GM23338 (cell line): ENCODE measurements around the gene NUDT12. TPM values are rescaled to one million over a fixed set of nuclear protein-coding genes. Genes with fewer than 3 reads are reported as not detected.
A peak's percentile ranks its signal among the peaks of the same experiment; 100 is the strongest.

Source experiments
- ATAC-seq: fragments of 200-7000 bp; cut with Tn5 transposase; 3 replicates; pipeline ENCODE4 v1.9.1; 2020
- DNase-seq: peaks from one replicate; pipeline ENCODE4 v3.0.0-alpha.2; 2015; ENCODE audit warnings: low spot score
- H2AFZ ChIP-seq: fragments of 200-600 bp; sonication (generic); 2 replicates; pipeline ENCODE4 v1.8.0; 2016; ENCODE audit warnings: antibody characterized with exemption, mild to moderate bottlenecking, moderate library complexity
- H3F3A ChIP-seq: fragments of 200-600 bp; sonication (generic); replicated peaks from 2 replicates; pipeline ENCODE4 v1.8.0; 2017; ENCODE audit warnings: antibody characterized with exemption, mixed run types, low read depth
- H3K27ac ChIP-seq: fragments of 200-600 bp; sonication (generic); 2 replicates; pipeline ENCODE4 v1.6.1; 2016; ENCODE audit warnings: low read depth
- H3K27me3 ChIP-seq: fragments of 200-600 bp; sonication (generic); 2 replicates; pipeline ENCODE4 v1.8.0; 2016; ENCODE audit warnings: mild to moderate bottlenecking, mixed run types, moderate library complexity; ENCODE audit not compliant: insufficient read depth
- H3K36me3 ChIP-seq: fragments of 200-600 bp; sonication (generic); 2 replicates; pipeline ENCODE4 v1.8.0; 2016; ENCODE audit warnings: mild to moderate bottlenecking; ENCODE audit not compliant: insufficient read depth
- H3K4me1 ChIP-seq: fragments of 200-600 bp; sonication (generic); 2 replicates; pipeline ENCODE4 v1.8.0; 2016; ENCODE audit warnings: mild to moderate bottlenecking, moderate library complexity; ENCODE audit not compliant: insufficient read depth
- H3K4me2 ChIP-seq: fragments of 200-600 bp; sonication (generic); 2 replicates; pipeline ENCODE4 v1.7.1; 2017; ENCODE audit warnings: mixed run types
- H3K4me3 ChIP-seq: fragments of 200-600 bp; sonication (generic); 2 replicates; pipeline ENCODE4 v1.6.1; 2016; ENCODE audit warnings: mixed run types
- H3K79me2 ChIP-seq: fragments of 200-600 bp; sonication (generic); replicated peaks from 2 replicates; pipeline ENCODE4 v1.8.0; 2017; ENCODE audit warnings: mild to moderate bottlenecking; ENCODE audit not compliant: insufficient read depth
- H3K9me2 ChIP-seq: fragments of 200-600 bp; sonication (generic); 2 replicates; pipeline ENCODE4 v1.8.0; 2017; ENCODE audit not compliant: insufficient read depth
- H4K20me1 ChIP-seq: fragments of 200-600 bp; sonication (generic); replicated peaks from 2 replicates; pipeline ENCODE4 v1.8.0; 2017; ENCODE audit warnings: mild to moderate bottlenecking; ENCODE audit not compliant: insufficient read depth
- H3K27ac Mint-ChIP-seq: 2 replicates; pipeline ENCODE4 v1.8.0; 2020; ENCODE audit warnings: inconsistent platforms, mild to moderate bottlenecking, moderate library complexity, mixed read lengths
- H3K27me3 Mint-ChIP-seq: 3 replicates; pipeline ENCODE4 v1.8.0; 2022; ENCODE audit warnings: low read depth, mild to moderate bottlenecking, moderate library complexity, mixed read lengths, inconsistent platforms; ENCODE audit not compliant: insufficient read depth, poor library complexity
- H3K36me3 Mint-ChIP-seq: 3 replicates; pipeline ENCODE4 v1.8.0; 2021; ENCODE audit warnings: low read depth, mild to moderate bottlenecking, inconsistent platforms, moderate library complexity, mixed read lengths
- H3K4me1 Mint-ChIP-seq: 3 replicates; pipeline ENCODE4 v1.8.0; 2020; ENCODE audit warnings: mild to moderate bottlenecking, inconsistent platforms, mixed read lengths
- H3K4me3 Mint-ChIP-seq: 3 replicates; pipeline ENCODE4 v1.8.0; 2021; ENCODE audit warnings: moderate library complexity, mild to moderate bottlenecking, inconsistent platforms, mixed read lengths
- H3K9me3 Mint-ChIP-seq: 3 replicates; pipeline ENCODE4 v1.8.0; 2020; ENCODE audit warnings: moderate library complexity, mild to moderate bottlenecking, inconsistent platforms, mixed read lengths
- CREB1 ChIP-seq: fragments of 250-450 bp; sonication (Bioruptor Pico); IDR thresholded peaks from 2 replicates; pipeline ENCODE4 v1.5.0; 2020; ENCODE audit warnings: low read depth, mild to moderate bottlenecking, moderate library complexity
- EZH2 ChIP-seq: fragments of 200-600 bp; sonication (generic); IDR thresholded peaks from one replicate; pipeline ENCODE4 v1.8.0; 2017; ENCODE audit warnings: antibody characterized with exemption, mild to moderate bottlenecking, low read depth; ENCODE audit not compliant: unreplicated experiment
- JUNB ChIP-seq: IDR thresholded peaks from one replicate; pipeline ENCODE4 v1.6.1; 2016; ENCODE audit warnings: antibody characterized with exemption; ENCODE audit not compliant: unreplicated experiment
- NANOG ChIP-seq: IDR thresholded peaks from 2 replicates; pipeline ENCODE4 v1.6.1; 2016; ENCODE audit warnings: antibody characterized with exemption, borderline replicate concordance
- POLR2AphosphoS5 ChIP-seq: IDR thresholded peaks from 2 replicates; pipeline ENCODE4 v1.6.1; 2016; ENCODE audit warnings: antibody characterized with exemption, low read depth
- STAT1 ChIP-seq: IDR thresholded peaks from one replicate; pipeline ENCODE4 v1.6.1; 2016; ENCODE audit warnings: antibody characterized with exemption; ENCODE audit not compliant: unreplicated experiment
- ZNF114 ChIP-seq: fragments of 250-450 bp; sonication (Bioruptor Pico); IDR thresholded peaks from 2 replicates; pipeline ENCODE4 v1.5.0; 2020; ENCODE audit warnings: mild to moderate bottlenecking, moderate library complexity
- ZNF331 ChIP-seq: fragments of 250-450 bp; sonication (Bioruptor Pico); IDR thresholded peaks from 2 replicates; pipeline ENCODE4 v1.5.0; 2020; ENCODE audit warnings: low read depth, mild to moderate bottlenecking, moderate library complexity
- polyA plus RNA-seq: library from polyadenylated mRNA; unstranded; fragments of >200 nt; fragmentation: Nextera tagmentation; extraction: Ambion mirVana; gene quantifications from 2 replicates; pipeline ENCODE4 v1.2.1, GENCODE V29; 2016
- total RNA-seq: library from RNA; depleted of rRNA; stranded (reverse); fragments of >200 nt; shearing (Covaris generic); gene quantifications from 2 replicates; pipeline ENCODE4 v1.2.3, GENCODE V29; 2014
- TF ChIP-seq, protein P1 (sequence below): IDR thresholded peaks from one replicate; pipeline ENCODE4 v1.6.1; 2018; ENCODE audit warnings: antibody characterized with exemption; ENCODE audit not compliant: unreplicated experiment
- TF ChIP-seq, protein P2 (sequence below), 2 experiments: fragments of 200-600 bp in 1 of 2; sonication (generic) in 1 of 2; conservative IDR thresholded peaks; 2 replicates each; pipeline versions ENCODE4 v1.5.1 to v1.6.1; 2016 to 2017; ENCODE audit warnings: antibody characterized with exemption in 2 of 2, low read depth in 2 of 2, mild to moderate bottlenecking in 2 of 2, moderate library complexity in 1 of 2
- TF ChIP-seq, protein P3 (sequence below): IDR thresholded peaks from 2 replicates; pipeline ENCODE4 v1.6.1; 2016; ENCODE audit warnings: antibody characterized with exemption

NUDT12 gene
- total and polyA plus RNA-seq, 2 experiments from 2014 or later: 11.5 to 12.8 TPM

DNA sequence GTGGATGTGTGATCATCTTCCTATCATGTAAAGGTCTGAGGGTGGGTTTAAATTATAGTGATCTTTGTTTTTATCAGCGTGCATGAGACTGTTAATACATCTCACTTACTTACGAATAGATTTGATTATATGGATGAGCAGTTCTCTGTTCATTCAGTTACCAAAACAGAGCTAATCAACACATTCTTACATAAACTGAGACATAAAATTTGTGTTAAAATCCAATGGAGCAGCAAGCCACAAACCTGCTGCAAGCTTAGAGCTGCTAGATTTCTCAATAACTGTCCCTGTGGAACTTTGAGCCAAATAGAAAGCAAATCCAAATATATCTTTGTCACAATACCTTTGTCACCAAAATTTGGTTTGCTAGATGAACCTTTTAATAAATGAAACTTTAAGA lies 50.1 kb downstream of the NUDT12 start:
- Mint-ChIP-seq H3K27ac (no peak overlapping the region), H3K9me3 (no peaks in the 10 kb centered on the region), H3K36me3 (no peaks in the 10 kb centered on the region), H3K4me1 (peaks cover 10% of the 10 kb centered on the region; the same call in 2 of the 3 replicates), H3K4me3 (no peak overlapping the region), H3K27me3 (peaks cover 1% of the 10 kb centered on the region)
- no peaks in the 10 kb centered on the region for H3K36me3 ChIP-seq
- no peaks in the 10 kb centered on the region for H4K20me1 ChIP-seq
- no peaks in the 10 kb centered on the region for H3K79me2 ChIP-seq
- H3K4me1 ChIP-seq: peaks cover 13% of the 10 kb centered on the region
- no peaks in the 10 kb centered on the region for H3K9me2 ChIP-seq
- no peak overlapping the region for H3K4me3 ChIP-seq
- TF ChIP-seq POLR2AphosphoS5: no peak
- no peak for TF ChIP-seq NANOG
- TF ChIP-seq ZNF114 (CRISPR knock-in tag): no peak
- TF ChIP-seq, protein P1, sequence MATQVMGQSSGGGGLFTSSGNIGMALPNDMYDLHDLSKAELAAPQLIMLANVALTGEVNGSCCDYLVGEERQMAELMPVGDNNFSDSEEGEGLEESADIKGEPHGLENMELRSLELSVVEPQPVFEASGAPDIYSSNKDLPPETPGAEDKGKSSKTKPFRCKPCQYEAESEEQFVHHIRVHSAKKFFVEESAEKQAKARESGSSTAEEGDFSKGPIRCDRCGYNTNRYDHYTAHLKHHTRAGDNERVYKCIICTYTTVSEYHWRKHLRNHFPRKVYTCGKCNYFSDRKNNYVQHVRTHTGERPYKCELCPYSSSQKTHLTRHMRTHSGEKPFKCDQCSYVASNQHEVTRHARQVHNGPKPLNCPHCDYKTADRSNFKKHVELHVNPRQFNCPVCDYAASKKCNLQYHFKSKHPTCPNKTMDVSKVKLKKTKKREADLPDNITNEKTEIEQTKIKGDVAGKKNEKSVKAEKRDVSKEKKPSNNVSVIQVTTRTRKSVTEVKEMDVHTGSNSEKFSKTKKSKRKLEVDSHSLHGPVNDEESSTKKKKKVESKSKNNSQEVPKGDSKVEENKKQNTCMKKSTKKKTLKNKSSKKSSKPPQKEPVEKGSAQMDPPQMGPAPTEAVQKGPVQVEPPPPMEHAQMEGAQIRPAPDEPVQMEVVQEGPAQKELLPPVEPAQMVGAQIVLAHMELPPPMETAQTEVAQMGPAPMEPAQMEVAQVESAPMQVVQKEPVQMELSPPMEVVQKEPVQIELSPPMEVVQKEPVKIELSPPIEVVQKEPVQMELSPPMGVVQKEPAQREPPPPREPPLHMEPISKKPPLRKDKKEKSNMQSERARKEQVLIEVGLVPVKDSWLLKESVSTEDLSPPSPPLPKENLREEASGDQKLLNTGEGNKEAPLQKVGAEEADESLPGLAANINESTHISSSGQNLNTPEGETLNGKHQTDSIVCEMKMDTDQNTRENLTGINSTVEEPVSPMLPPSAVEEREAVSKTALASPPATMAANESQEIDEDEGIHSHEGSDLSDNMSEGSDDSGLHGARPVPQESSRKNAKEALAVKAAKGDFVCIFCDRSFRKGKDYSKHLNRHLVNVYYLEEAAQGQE: no peak
- no peak for TF ChIP-seq CREB1 (CRISPR knock-in tag)
- H3K27ac ChIP-seq: no peak overlapping the region
- H3K4me2 ChIP-seq: no peak overlapping the region
- no peaks in the 10 kb centered on the region for H3F3A ChIP-seq
- H3K27me3 ChIP-seq: no peaks in the 10 kb centered on the region
- ATAC-seq: no peak
- DNase-seq: no peak
- H2AFZ ChIP-seq: no peak overlapping the region

DNA sequence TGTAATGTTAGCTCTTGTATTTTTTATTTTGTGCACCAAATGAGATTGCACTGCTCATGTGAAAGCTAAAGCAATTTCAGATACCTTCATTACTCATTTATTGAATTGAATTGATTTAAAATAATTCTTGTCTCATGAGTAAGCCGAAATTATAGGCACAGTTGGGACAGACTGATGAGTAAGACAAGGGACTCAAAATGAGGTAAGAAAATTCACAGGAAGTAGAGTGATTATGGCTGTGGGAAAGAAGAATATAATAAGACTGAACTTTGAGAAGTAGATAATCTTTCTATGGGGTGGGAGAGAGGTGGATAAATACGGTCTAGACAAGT lies 51.1 kb downstream of the NUDT12 start:
- H3K4me1 ChIP-seq: peaks cover 13% of the 10 kb centered on the region
- ATAC-seq: no peak
- H2AFZ ChIP-seq: peak overlapping the region; percentile 78; the same call in 1 of the 2 replicates
- no peaks in the 10 kb centered on the region for H3F3A ChIP-seq
- Mint-ChIP-seq H3K27ac (no peak overlapping the region), H3K36me3 (no peaks in the 10 kb centered on the region; the same call in 2 of the 3 replicates), H3K27me3 (no peaks in the 10 kb centered on the region), H3K9me3 (peaks cover 3% of the 10 kb centered on the region; the same call in 2 of the 3 replicates), H3K4me1 (peaks cover 10% of the 10 kb centered on the region; the same call in 2 of the 3 replicates), H3K4me3 (no peak overlapping the region)
- no peak overlapping the region for H3K27ac ChIP-seq
- H3K79me2 ChIP-seq: no peaks in the 10 kb centered on the region
- no peak overlapping the region for H3K4me2 ChIP-seq
- no peaks in the 10 kb centered on the region for H3K27me3 ChIP-seq
- no peak overlapping the region for H3K4me3 ChIP-seq
- no peaks in the 10 kb centered on the region for H3K36me3 ChIP-seq
- no peak for DNase-seq
- H4K20me1 ChIP-seq: no peaks in the 10 kb centered on the region
- H3K9me2 ChIP-seq: no peaks in the 10 kb centered on the region
- TF ChIP-seq POLR2AphosphoS5: no peak
- no peak for TF ChIP-seq ZNF331 (CRISPR knock-in tag)
- TF ChIP-seq, protein P2, sequence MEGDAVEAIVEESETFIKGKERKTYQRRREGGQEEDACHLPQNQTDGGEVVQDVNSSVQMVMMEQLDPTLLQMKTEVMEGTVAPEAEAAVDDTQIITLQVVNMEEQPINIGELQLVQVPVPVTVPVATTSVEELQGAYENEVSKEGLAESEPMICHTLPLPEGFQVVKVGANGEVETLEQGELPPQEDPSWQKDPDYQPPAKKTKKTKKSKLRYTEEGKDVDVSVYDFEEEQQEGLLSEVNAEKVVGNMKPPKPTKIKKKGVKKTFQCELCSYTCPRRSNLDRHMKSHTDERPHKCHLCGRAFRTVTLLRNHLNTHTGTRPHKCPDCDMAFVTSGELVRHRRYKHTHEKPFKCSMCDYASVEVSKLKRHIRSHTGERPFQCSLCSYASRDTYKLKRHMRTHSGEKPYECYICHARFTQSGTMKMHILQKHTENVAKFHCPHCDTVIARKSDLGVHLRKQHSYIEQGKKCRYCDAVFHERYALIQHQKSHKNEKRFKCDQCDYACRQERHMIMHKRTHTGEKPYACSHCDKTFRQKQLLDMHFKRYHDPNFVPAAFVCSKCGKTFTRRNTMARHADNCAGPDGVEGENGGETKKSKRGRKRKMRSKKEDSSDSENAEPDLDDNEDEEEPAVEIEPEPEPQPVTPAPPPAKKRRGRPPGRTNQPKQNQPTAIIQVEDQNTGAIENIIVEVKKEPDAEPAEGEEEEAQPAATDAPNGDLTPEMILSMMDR (conservative IDR thresholded peaks at IDR 0.05; ENCODE audit: low read depth in 2 of 2): no peak
- TF ChIP-seq, protein P3, sequence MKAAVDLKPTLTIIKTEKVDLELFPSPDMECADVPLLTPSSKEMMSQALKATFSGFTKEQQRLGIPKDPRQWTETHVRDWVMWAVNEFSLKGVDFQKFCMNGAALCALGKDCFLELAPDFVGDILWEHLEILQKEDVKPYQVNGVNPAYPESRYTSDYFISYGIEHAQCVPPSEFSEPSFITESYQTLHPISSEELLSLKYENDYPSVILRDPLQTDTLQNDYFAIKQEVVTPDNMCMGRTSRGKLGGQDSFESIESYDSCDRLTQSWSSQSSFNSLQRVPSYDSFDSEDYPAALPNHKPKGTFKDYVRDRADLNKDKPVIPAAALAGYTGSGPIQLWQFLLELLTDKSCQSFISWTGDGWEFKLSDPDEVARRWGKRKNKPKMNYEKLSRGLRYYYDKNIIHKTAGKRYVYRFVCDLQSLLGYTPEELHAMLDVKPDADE: no peak
- no peak for TF ChIP-seq STAT1
- no peak for TF ChIP-seq JUNB
- no peak for TF ChIP-seq EZH2
